Measurements from ENCODE around the gene BCS1L. TPM values are rescaled to one million over a fixed set of nuclear protein-coding genes. Genes with fewer than 3 reads are reported as not detected.

Gene BCS1L
- total and polyA plus RNA-seq, 9 of the 15 experiments (the other 6 are each of a cell fraction or from before 2014, with no cell fraction given) = 37.6 to 103 (median 56.7) TPM

- TF ChIP-seq ZNF655 (CRISPR knock-in tag; IDR thresholded peaks at IDR 0.05) (no peak), ZNF766 (CRISPR knock-in tag; conservative IDR thresholded peaks at IDR 0.05) (no peak), PYGO2 (tag; IDR thresholded peaks at IDR 0.05) (no peak), TSHZ1 (CRISPR knock-in tag; IDR thresholded peaks at IDR 0.05) (no peak), MCM7 (IDR thresholded peaks at IDR 0.05) (no peak), BCOR (IDR thresholded peaks at IDR 0.05) (no peak), SRF (CRISPR knock-in tag; IDR thresholded peaks at IDR 0.05) (peak in 1 of 2 experiments; percentile 27; a peak in 1 of 4 replicates), E2F8 (IDR thresholded peaks at IDR 0.05; ENCODE audit: low read depth, partially characterized antibody) (peak; percentile 37), SP1 (CRISPR knock-in tag; IDR thresholded peaks at IDR 0.05) (peak; percentile 86), LARP7 (IDR thresholded peaks at IDR 0.05) (no peak), ZNF511 (CRISPR knock-in tag; IDR thresholded peaks at IDR 0.05) (peak; percentile 68; the same call in 1 of the 2 replicates), CHD2 (IDR thresholded peaks at IDR 0.05; ENCODE audit: low read depth, low read length) (peak; percentile 50; the same call in 1 of the 2 replicates), NONO (IDR thresholded peaks at IDR 0.05; ENCODE audit: low read depth in 2 of 2, low read length in 1 of 2) (peak in 1 of 2 experiments; percentile 47; a peak in 1 of 4 replicates), ETV1 (tag; conservative IDR thresholded peaks at IDR 0.05; ENCODE audit: low read depth) (no peak), MAFF (IDR thresholded peaks at IDR 0.05; ENCODE audit: low read length) (no peak), SIN3A (IDR thresholded peaks at IDR 0.05; ENCODE audit: borderline replicate concordance in 2 of 2, control insufficient read depth in 1 of 2, low read depth in 2 of 2, low read length in 2 of 2) (peak; percentile 46 to 85; a peak in 1 of 4 replicates), DEAF1 (CRISPR knock-in tag; IDR thresholded peaks at IDR 0.05) (peak; percentile 51)
Measured at GRCh38 chr2:218710687-218711549, 51.4 kb downstream of the BCS1L start, which contains the start of gene TTLL4 (continued).

Data from K562 (cell line).